Tibial nerve (tissue), 4 donors: ENCODE data around the gene HTRA3.

Source experiments
- EP300 ChIP-seq, 2 donors: sonication (generic); formaldehyde crosslinking; IDR thresholded peaks; one replicate each; pipeline ENCODE4 v1.6.1; 2017; ENCODE audit warnings: antibody characterized with exemption in 2 of 2, mild to moderate bottlenecking in 1 of 2
- POLR2A ChIP-seq, 2 donors: fragments of 450-650 bp; IDR thresholded peaks; one replicate each; pipeline ENCODE4 v1.6.1; 2017; ENCODE audit warnings: antibody characterized with exemption in 2 of 2, mild to moderate bottlenecking in 2 of 2, moderate library complexity in 2 of 2
- TF ChIP-seq, protein P1 (sequence below), 5 experiments: fragments of 200-600 bp in 3 of 5; fragments of 450-650 bp in 2 of 5; sonication (generic) in 3 of 5; IDR thresholded peaks; one replicate each; pipeline ENCODE4 v1.5.1; 2016 to 2019; ENCODE audit warnings: antibody characterized with exemption in 5 of 5, mild to moderate bottlenecking in 3 of 5, moderate library complexity in 2 of 5

GRCh38 chr4:8285143-8285975, 15.8 kb downstream of the HTRA3 start:
- TF ChIP-seq, protein P1, sequence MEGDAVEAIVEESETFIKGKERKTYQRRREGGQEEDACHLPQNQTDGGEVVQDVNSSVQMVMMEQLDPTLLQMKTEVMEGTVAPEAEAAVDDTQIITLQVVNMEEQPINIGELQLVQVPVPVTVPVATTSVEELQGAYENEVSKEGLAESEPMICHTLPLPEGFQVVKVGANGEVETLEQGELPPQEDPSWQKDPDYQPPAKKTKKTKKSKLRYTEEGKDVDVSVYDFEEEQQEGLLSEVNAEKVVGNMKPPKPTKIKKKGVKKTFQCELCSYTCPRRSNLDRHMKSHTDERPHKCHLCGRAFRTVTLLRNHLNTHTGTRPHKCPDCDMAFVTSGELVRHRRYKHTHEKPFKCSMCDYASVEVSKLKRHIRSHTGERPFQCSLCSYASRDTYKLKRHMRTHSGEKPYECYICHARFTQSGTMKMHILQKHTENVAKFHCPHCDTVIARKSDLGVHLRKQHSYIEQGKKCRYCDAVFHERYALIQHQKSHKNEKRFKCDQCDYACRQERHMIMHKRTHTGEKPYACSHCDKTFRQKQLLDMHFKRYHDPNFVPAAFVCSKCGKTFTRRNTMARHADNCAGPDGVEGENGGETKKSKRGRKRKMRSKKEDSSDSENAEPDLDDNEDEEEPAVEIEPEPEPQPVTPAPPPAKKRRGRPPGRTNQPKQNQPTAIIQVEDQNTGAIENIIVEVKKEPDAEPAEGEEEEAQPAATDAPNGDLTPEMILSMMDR (IDR thresholded peaks at IDR 0.05): no peak
- TF ChIP-seq POLR2A (IDR thresholded peaks at IDR 0.05) (no peak), EP300 (IDR thresholded peaks at IDR 0.05) (no peak)
